Keratinocyte (primary cell): ENCODE measurements around the gene PEX11A. TPM values are rescaled to one million over a fixed set of nuclear protein-coding genes. Genes with fewer than 3 reads are reported as not detected.

ENCODE experiments used
- DNase-seq: peaks from one replicate; pipeline ENCODE4 v3.0.0-alpha.2; 2011; ENCODE audit warnings: low read depth, missing footprints, low spot score
- FAIRE-seq: peaks from 2 replicates; lab custom pipeline; 2011; peaks lifted over from hg19 to GRCh38; lab: Jason Lieb, UNC
- H2AFZ ChIP-seq: 2 replicates; pipeline ENCODE4 v1.6.0; 2012; ENCODE audit warnings: low read length, control low read depth, inconsistent platforms; ENCODE audit not compliant: control insufficient read depth
- H3K27ac ChIP-seq: 2 replicates; pipeline ENCODE4 v1.5.1; 2011; ENCODE audit warnings: low read length; ENCODE audit not compliant: control insufficient read depth, insufficient read depth
- H3K27me3 ChIP-seq: 3 replicates; pipeline ENCODE4 v1.6.0; 2011; ENCODE audit warnings: low read length; ENCODE audit not compliant: control insufficient read depth, insufficient read depth; ENCODE audit errors: extremely low read depth
- H3K36me3 ChIP-seq, 2 experiments: 2 replicates in 1 of 2; 3 replicates in 1 of 2; pipeline ENCODE4 v1.5.1; 2011; ENCODE audit warnings: low read length in 2 of 2, mild to moderate bottlenecking in 1 of 2; ENCODE audit not compliant: control insufficient read depth in 2 of 2, insufficient read depth in 2 of 2; ENCODE audit errors: extremely low read depth in 1 of 2
- H3K4me1 ChIP-seq: 3 replicates; pipeline ENCODE4 v1.5.1; 2011; ENCODE audit warnings: low read length; ENCODE audit not compliant: control insufficient read depth, insufficient read depth; ENCODE audit errors: extremely low read depth
- H3K4me2 ChIP-seq: 3 replicates; pipeline ENCODE4 v1.6.0; 2011; ENCODE audit warnings: low read depth, low read length; ENCODE audit not compliant: control insufficient read depth, insufficient read depth; ENCODE audit errors: extremely low read depth
- H3K4me3 ChIP-seq, 3 experiments: fragments of 200-600 bp in 1 of 3; sonication (generic) in 1 of 3; 2 replicates in 2 of 3; 3 replicates in 1 of 3; pipeline ENCODE4 v1.5.1; 2011 to 2016; ENCODE audit warnings: low read length in 3 of 3, mild to moderate bottlenecking in 3 of 3, control low read depth in 2 of 3, inconsistent platforms in 1 of 3, low read depth in 1 of 3, mixed read lengths in 1 of 3, mixed run types in 1 of 3, moderate library complexity in 1 of 3; ENCODE audit not compliant: control insufficient read depth in 2 of 3, insufficient read depth in 2 of 3; ENCODE audit errors: extremely low read depth in 1 of 3
- H3K79me2 ChIP-seq: 2 replicates; pipeline ENCODE4 v1.6.0; 2012; ENCODE audit warnings: low read length; ENCODE audit not compliant: control insufficient read depth, insufficient read depth
- H3K9ac ChIP-seq: 3 replicates; pipeline ENCODE4 v1.6.0; 2011; ENCODE audit warnings: low read length; ENCODE audit not compliant: control insufficient read depth, insufficient read depth; ENCODE audit errors: extremely low read depth
- H3K9me1 ChIP-seq: 3 replicates; pipeline ENCODE4 v1.6.0; 2011; ENCODE audit warnings: low read length; ENCODE audit not compliant: control insufficient read depth, insufficient read depth; ENCODE audit errors: extremely low read depth
- H3K9me3 ChIP-seq: 2 replicates; pipeline ENCODE4 v1.5.1; 2012; ENCODE audit warnings: low read depth, low read length; ENCODE audit not compliant: control insufficient read depth
- H4K20me1 ChIP-seq: 3 replicates; pipeline ENCODE4 v1.6.0; 2011; ENCODE audit warnings: low read length; ENCODE audit not compliant: control insufficient read depth, insufficient read depth; ENCODE audit errors: extremely low read depth
- EZH2 ChIP-seq: IDR thresholded peaks from one replicate; pipeline ENCODE4 v1.6.1; 2012; ENCODE audit warnings: inconsistent platforms, mild to moderate bottlenecking, low read length, moderate library complexity
- dilution Hi-C: fragments of 300-500 bp; cut with MboI; formaldehyde crosslinking; loops from one replicate; pipeline ENCODE4 v1.7.0; 2020; ENCODE audit warnings: low sequenced_read_pairs; ENCODE audit not compliant: extremely low pct_ligation_motif_present
- polyA plus RNA-seq, 5 experiments: library from polyadenylated mRNA; depleted of rRNA in 3 of 5; stranded (reverse) in 3 of 5; stranded (forward) in 1 of 5; unstranded in 1 of 5; fragments of >200 nt; gene quantifications; 1 replicate in 1 of 5; 2 replicates in 3 of 5; 3 replicates in 1 of 5; pipeline versions ENCODE4 v1.2.1 to v1.2.3, GENCODE V29; 2011 to 2012; ENCODE audit warnings: missing spikeins in 2 of 5, low read depth in 1 of 5, low replicate concordance in 1 of 5
- TF ChIP-seq, protein P1 (sequence below), 3 experiments: IDR thresholded peaks in 1 of 3; conservative IDR thresholded peaks in 1 of 3; optimal IDR thresholded peaks in 1 of 3; 2 replicates in 2 of 3; 3 replicates in 1 of 3; pipeline versions ENCODE3 to v1.5.1; 2011; ENCODE audit warnings: low read length in 3 of 3, mild to moderate bottlenecking in 3 of 3, moderate library complexity in 2 of 3, control low read depth in 1 of 3, inconsistent platforms in 1 of 3; ENCODE audit not compliant: insufficient read depth in 2 of 3; ENCODE audit errors: extremely low read depth in 1 of 3

Gene PEX11A
- polyA plus RNA-seq, 1 donor (not counting 4 experiments of a cell fraction or from before 2014, with no cell fraction given) = 6.0 TPM

DNA sequence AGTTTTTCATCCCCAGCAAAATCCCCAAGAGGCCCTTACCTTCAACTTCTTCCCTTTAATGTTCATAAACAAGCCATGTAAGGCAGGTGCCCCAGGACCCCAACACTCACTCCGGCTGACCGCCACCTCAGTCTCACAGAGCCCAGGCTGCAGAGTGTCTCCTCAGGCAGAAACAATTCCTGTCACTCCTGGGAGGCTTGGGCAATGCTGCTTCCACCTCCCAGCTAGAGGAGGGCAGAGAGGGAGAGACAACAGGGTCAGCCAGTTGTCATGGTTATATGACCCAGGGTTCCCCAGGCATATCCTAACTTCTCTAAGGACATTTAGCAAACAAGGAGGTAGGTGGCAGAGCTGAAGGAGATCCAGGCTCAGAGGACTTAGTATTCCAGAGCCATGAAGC lies 11.3 kb downstream of the PEX11A start, which contains the start of gene PLIN1:
TSS of gene PLIN1 (minus strand) at position 156 of the 400 bp plus-strand sequence. CDS start 1,878 bp downstream, outside the sequence.
- H3K4me3 ChIP-seq = no peak within 1 kb of the TSS
- dilution Hi-C loops = no loop called here
- FAIRE-seq (no peak), DNase-seq (no peak)
- H4K20me1 ChIP-seq = no peaks in the 10 kb centered on the region
- no peaks in the 10 kb centered on the region for H3K9me3 ChIP-seq
- no peak within 1 kb of the TSS for H3K9ac ChIP-seq
- H3K79me2 ChIP-seq = no peaks in the 10 kb centered on the region
- no peaks in the 10 kb centered on the region for H3K36me3 ChIP-seq
- no peak within 1 kb of the TSS for H2AFZ ChIP-seq
- no peak within 1 kb of the TSS for H3K27ac ChIP-seq
- TF ChIP-seq EZH2 = no peak
- TF ChIP-seq, protein P1, sequence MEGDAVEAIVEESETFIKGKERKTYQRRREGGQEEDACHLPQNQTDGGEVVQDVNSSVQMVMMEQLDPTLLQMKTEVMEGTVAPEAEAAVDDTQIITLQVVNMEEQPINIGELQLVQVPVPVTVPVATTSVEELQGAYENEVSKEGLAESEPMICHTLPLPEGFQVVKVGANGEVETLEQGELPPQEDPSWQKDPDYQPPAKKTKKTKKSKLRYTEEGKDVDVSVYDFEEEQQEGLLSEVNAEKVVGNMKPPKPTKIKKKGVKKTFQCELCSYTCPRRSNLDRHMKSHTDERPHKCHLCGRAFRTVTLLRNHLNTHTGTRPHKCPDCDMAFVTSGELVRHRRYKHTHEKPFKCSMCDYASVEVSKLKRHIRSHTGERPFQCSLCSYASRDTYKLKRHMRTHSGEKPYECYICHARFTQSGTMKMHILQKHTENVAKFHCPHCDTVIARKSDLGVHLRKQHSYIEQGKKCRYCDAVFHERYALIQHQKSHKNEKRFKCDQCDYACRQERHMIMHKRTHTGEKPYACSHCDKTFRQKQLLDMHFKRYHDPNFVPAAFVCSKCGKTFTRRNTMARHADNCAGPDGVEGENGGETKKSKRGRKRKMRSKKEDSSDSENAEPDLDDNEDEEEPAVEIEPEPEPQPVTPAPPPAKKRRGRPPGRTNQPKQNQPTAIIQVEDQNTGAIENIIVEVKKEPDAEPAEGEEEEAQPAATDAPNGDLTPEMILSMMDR (optimal IDR thresholded peaks at IDR 0.05 in 1 of 3, IDR thresholded peaks at IDR 0.05 in 1 of 3, conservative IDR thresholded peaks at IDR 0.05 in 1 of 3; ENCODE audit: extremely low read depth in 1 of 3, insufficient read depth in 2 of 3, low read length in 3 of 3) = no peak
- H3K9me1 ChIP-seq = no peaks in the 10 kb centered on the region
- no peaks in the 10 kb centered on the region for H3K27me3 ChIP-seq
- H3K4me1 ChIP-seq = no peaks in the 10 kb centered on the region
- no peak within 1 kb of the TSS for H3K4me2 ChIP-seq

DNA sequence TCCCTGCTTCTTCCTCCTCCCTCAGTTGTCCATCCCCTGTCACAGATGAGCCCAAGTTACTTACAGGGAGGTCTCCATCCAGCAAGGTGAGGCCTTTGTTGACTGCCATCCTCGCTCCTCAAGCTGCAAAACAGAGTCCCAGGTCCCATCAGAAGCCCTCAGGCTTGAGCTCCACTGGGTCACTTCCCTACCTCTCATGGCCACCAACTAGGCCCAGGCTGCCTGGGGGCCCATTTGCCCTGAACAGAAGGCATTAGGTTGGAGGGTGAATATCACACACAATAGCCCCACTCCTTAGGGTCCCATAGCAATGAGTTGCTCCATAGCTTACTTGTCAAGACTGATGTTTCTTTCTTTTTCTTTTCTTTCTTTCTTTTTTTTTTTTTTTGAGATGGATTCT lies 13.2 kb downstream of the PEX11A start:
- no peak overlapping the region for H3K4me2 ChIP-seq
- no peak overlapping the region for H2AFZ ChIP-seq
- no peaks in the 10 kb centered on the region for H3K27me3 ChIP-seq
- H3K9me3 ChIP-seq = no peaks in the 10 kb centered on the region
- H3K9me1 ChIP-seq = no peaks in the 10 kb centered on the region
- H3K9ac ChIP-seq = no peak overlapping the region
- no peaks in the 10 kb centered on the region for H3K36me3 ChIP-seq
- no peak for FAIRE-seq
- no peak overlapping the region for H3K27ac ChIP-seq
- no peaks in the 10 kb centered on the region for H3K4me1 ChIP-seq
- no peaks in the 10 kb centered on the region for H3K79me2 ChIP-seq
- no peak for DNase-seq
- TF ChIP-seq, protein P1 (optimal IDR thresholded peaks at IDR 0.05 in 1 of 3, IDR thresholded peaks at IDR 0.05 in 1 of 3, conservative IDR thresholded peaks at IDR 0.05 in 1 of 3; ENCODE audit: extremely low read depth in 1 of 3, insufficient read depth in 2 of 3, low read length in 3 of 3) = no peak
- no peak for TF ChIP-seq EZH2
- no peaks in the 10 kb centered on the region for H4K20me1 ChIP-seq
- no peak overlapping the region for H3K4me3 ChIP-seq
- dilution Hi-C loops = no loop called here
